ENCODE results near the gene MREG.

DNA sequence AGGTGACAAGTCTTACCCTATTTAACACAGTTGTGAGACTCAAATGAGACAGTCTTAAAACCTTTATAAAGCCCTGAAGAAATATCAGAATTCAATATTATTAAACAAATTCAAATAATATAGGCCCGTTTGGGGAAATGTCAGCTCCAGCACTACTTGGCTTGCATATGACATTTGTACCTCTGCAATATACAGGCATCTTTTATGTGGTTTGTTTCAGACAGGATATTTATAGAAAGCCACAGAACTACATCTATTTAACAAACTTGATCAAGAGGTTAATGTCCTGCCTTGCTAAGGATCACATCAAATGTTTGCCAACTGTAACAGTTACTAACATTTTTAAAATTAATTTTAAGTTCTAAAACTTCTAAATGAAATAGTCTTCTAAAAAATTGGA, 3.2 kb upstream of the MREG start:
- TF ChIP-seq, protein P1, sequence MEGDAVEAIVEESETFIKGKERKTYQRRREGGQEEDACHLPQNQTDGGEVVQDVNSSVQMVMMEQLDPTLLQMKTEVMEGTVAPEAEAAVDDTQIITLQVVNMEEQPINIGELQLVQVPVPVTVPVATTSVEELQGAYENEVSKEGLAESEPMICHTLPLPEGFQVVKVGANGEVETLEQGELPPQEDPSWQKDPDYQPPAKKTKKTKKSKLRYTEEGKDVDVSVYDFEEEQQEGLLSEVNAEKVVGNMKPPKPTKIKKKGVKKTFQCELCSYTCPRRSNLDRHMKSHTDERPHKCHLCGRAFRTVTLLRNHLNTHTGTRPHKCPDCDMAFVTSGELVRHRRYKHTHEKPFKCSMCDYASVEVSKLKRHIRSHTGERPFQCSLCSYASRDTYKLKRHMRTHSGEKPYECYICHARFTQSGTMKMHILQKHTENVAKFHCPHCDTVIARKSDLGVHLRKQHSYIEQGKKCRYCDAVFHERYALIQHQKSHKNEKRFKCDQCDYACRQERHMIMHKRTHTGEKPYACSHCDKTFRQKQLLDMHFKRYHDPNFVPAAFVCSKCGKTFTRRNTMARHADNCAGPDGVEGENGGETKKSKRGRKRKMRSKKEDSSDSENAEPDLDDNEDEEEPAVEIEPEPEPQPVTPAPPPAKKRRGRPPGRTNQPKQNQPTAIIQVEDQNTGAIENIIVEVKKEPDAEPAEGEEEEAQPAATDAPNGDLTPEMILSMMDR (IDR thresholded peaks at IDR 0.05): no peak
- TF ChIP-seq POLR2A (IDR thresholded peaks at IDR 0.05): no peak
